Nephron (organoid): Measurements from ENCODE around the gene MED10.
"Not testable (repeated sequence)": the region's sequence is repeated elsewhere in the genome, so short reads cannot be mapped to it uniquely, and the experiment has no call there.

Source experiments
- H3K27ac Mint-ChIP-seq, 3 experiments: 2 replicates each; pipeline ENCODE4 v1.8.0; 2020; ENCODE audit warnings: mixed read lengths in 3 of 3, mild to moderate bottlenecking in 2 of 3, moderate library complexity in 1 of 3
- H3K27me3 Mint-ChIP-seq: 2 replicates; pipeline ENCODE4 v1.8.0; 2021; ENCODE audit warnings: low read depth, mild to moderate bottlenecking, moderate library complexity, mixed read lengths
- H3K36me3 Mint-ChIP-seq: 2 replicates; pipeline ENCODE4 v1.8.0; 2020; ENCODE audit warnings: low read depth, mixed read lengths
- H3K4me1 Mint-ChIP-seq: 2 replicates; pipeline ENCODE4 v1.8.0; 2020; ENCODE audit warnings: mixed read lengths
- H3K4me3 Mint-ChIP-seq, 3 experiments: 2 replicates each; pipeline ENCODE4 v1.8.0; 2020; ENCODE audit warnings: mild to moderate bottlenecking in 3 of 3, mixed read lengths in 3 of 3, moderate library complexity in 2 of 3
- H3K9me3 Mint-ChIP-seq: 2 replicates; pipeline ENCODE4 v1.8.0; 2020; ENCODE audit warnings: mixed read lengths
- TF ChIP-seq, protein P1 (sequence below), 3 experiments: fragments of 200-600 bp; sonication (generic); IDR thresholded peaks; one replicate each; pipeline ENCODE4 v1.5.0; 2021; ENCODE audit warnings: antibody characterized with exemption in 3 of 3; ENCODE audit not compliant: unreplicated experiment in 3 of 3

Gene MED10

DNA sequence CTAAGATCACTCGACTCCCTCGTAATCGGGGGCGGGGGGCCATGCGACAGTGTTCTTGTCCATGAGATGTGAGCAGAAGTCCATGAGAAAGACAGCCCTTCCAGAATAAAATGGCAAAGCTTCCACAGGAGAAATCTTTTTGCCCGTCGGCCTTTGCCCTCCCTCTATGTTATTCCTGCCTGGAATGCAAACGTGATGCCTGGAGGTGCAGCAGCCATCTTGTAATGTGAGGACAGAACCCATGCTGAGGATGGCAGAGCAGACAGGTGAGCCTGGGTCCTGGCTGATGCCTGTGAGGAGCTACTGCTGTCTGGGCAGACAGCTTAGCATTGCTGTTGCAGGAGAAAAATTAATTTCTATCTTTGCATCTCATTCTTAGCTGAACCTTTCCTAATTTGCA, 17.2 kb downstream of the MED10 start:
- no peak overlapping the region for H3K27ac Mint-ChIP-seq
- no peaks in the 10 kb centered on the region for H3K36me3 Mint-ChIP-seq
- H3K9me3 Mint-ChIP-seq: peaks cover 3% of the 10 kb centered on the region
- H3K4me1 Mint-ChIP-seq: no peaks in the 10 kb centered on the region
- no peak overlapping the region for H3K4me3 Mint-ChIP-seq
- TF ChIP-seq, protein P1, sequence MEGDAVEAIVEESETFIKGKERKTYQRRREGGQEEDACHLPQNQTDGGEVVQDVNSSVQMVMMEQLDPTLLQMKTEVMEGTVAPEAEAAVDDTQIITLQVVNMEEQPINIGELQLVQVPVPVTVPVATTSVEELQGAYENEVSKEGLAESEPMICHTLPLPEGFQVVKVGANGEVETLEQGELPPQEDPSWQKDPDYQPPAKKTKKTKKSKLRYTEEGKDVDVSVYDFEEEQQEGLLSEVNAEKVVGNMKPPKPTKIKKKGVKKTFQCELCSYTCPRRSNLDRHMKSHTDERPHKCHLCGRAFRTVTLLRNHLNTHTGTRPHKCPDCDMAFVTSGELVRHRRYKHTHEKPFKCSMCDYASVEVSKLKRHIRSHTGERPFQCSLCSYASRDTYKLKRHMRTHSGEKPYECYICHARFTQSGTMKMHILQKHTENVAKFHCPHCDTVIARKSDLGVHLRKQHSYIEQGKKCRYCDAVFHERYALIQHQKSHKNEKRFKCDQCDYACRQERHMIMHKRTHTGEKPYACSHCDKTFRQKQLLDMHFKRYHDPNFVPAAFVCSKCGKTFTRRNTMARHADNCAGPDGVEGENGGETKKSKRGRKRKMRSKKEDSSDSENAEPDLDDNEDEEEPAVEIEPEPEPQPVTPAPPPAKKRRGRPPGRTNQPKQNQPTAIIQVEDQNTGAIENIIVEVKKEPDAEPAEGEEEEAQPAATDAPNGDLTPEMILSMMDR (IDR thresholded peaks at IDR 0.05; ENCODE audit: unreplicated experiment in 3 of 3): no peak
- H3K27me3 Mint-ChIP-seq: peaks cover 4% of the 10 kb centered on the region

DNA sequence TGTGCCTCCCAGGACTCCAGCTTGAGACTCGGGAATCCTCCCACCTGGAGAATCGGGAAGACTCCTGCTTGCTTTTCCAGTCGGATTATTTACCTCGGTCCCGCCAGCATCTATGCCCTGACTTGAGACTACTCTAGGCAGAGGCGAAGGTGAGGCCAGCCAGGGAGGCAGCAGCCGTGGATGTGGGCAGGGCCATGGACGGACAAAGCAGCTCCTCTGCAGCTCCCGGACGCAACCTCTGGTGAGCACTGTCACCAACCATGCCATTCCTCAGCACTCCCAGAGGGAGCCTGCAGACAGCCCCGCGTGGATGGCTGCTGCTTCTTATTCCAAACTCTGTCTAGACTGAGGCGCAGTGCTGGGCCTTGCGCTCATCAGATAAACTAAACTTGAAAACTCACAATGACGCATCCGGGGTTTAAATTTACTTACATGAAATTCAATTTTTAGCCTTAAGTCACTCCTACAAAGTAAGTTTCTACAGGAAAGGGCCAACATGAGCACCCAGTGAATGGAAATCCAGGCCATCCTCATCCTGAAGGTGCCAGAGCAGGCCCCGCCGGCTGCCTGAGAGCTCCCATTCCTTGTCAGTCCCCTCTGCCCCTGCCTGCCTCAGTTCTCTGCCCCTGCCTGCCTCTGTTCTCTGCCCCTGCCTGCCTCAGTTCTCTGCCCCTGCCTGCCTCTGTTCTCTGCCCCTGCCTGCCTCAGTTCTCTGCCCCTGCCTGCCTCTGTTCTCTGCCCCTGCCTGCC, 17.8 kb downstream of the MED10 start:
- Mint-ChIP-seq H3K27ac (no peak overlapping the region), H3K27me3 (peaks cover 4% of the 10 kb centered on the region), H3K9me3 (peaks cover 3% of the 10 kb centered on the region), H3K4me1 (no peaks in the 10 kb centered on the region), H3K36me3 (no peaks in the 10 kb centered on the region), H3K4me3 (no peak overlapping the region)
- TF ChIP-seq, protein P1 (IDR thresholded peaks at IDR 0.05; ENCODE audit: unreplicated experiment in 3 of 3): no peak

DNA sequence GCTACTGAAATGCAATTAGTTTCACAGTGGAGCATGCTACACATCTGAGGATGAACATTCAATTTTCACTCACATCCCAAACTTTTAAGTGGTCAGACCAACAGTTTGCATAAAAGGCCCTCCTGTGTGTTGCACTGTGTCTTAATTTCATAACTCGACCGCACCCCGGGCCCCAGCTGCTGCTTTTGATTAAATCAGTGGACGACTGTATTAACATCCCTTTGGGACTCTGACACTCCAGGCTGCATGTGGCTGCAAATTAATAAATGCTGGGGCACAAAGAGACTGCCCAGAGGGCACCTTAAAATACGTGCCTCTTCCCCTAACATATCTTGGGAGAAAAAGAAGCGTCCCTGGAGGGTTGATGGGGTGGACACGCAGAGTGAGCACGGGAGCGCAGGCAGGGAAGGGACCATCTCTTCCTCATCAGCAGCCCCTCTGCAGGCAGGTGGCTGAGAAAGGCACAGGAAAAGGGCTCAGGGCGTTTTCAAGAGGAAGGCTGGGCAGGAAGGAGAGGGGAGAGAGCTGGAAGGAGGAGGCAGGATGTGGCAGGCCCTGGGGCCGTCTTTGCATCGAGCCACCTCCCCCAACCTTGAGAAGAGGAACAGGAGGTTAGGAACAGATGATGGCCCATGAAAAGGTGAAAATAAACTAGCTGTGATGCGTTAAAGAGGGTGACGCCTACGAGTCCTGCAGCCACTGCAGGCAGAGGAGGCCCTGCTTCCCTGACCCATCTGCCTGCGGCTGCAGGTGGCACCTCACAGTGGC, 18.6 kb downstream of the MED10 start:
- no peaks in the 10 kb centered on the region for H3K36me3 Mint-ChIP-seq
- no peak overlapping the region for H3K27ac Mint-ChIP-seq
- H3K4me3 Mint-ChIP-seq: no peak overlapping the region
- peaks cover 4% of the 10 kb centered on the region for H3K27me3 Mint-ChIP-seq
- TF ChIP-seq, protein P1 (IDR thresholded peaks at IDR 0.05; ENCODE audit: unreplicated experiment in 3 of 3): no peak
- no peaks in the 10 kb centered on the region for H3K4me1 Mint-ChIP-seq
- H3K9me3 Mint-ChIP-seq: no peaks in the 10 kb centered on the region

DNA sequence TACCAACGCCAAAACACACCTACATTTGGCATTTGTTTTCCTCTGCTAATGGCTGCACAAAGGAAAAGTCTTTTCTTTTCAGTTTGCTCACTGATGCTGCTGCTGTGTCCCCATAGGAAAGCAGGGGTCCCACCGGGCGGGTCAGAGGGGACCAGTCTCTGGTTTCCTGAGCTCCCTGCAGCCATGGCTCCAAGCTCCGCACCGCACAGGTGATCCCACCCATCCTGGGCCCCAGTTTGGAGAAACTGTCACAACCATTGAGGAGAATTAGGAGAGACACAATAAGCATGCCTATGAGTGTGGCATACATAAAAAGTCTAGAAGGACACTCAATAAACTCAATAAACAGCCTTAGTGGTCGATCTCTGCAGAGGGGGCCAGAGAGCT, 19.9 kb downstream of the MED10 start:
- no peaks in the 10 kb centered on the region for H3K36me3 Mint-ChIP-seq
- no peaks in the 10 kb centered on the region for H3K4me1 Mint-ChIP-seq
- TF ChIP-seq, protein P1 (IDR thresholded peaks at IDR 0.05; ENCODE audit: unreplicated experiment in 3 of 3): no peak
- peaks cover 4% of the 10 kb centered on the region for H3K27me3 Mint-ChIP-seq
- H3K27ac Mint-ChIP-seq: no peak overlapping the region
- H3K4me3 Mint-ChIP-seq: no peak overlapping the region
- H3K9me3 Mint-ChIP-seq: no peaks in the 10 kb centered on the region

DNA sequence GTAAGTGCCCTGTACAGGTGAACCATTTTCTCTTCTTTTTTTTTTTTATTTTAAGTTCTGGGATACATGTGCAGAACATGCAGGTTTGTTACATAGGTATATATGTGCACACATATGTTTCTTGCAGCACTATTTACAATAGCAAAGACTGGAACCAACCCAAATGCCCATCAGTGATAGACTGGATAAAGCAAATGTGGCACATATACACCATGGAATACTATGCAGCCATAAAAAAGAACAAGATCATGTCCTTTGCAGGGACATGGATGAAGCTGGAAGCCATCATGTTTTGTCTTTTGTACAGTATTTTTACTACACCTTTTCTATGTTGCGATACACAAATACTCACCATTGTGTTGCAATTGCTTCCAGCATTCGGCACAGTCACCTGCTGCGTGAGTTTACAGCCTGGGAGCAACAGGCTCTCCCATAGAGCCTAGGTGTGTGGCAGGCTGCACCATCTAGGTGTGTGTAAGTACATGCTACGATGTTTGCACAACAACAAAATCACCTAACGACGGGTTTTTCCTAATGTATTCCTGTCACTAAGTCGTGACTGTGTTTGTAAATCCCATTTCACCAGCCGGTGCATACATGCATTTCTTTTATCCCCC, 20.4 kb downstream of the MED10 start:
- H3K9me3 Mint-ChIP-seq, H3K36me3 Mint-ChIP-seq, H3K4me1 Mint-ChIP-seq, H3K27me3 Mint-ChIP-seq, H3K27ac Mint-ChIP-seq, H3K4me3 Mint-ChIP-seq: not testable (repeated sequence)

DNA sequence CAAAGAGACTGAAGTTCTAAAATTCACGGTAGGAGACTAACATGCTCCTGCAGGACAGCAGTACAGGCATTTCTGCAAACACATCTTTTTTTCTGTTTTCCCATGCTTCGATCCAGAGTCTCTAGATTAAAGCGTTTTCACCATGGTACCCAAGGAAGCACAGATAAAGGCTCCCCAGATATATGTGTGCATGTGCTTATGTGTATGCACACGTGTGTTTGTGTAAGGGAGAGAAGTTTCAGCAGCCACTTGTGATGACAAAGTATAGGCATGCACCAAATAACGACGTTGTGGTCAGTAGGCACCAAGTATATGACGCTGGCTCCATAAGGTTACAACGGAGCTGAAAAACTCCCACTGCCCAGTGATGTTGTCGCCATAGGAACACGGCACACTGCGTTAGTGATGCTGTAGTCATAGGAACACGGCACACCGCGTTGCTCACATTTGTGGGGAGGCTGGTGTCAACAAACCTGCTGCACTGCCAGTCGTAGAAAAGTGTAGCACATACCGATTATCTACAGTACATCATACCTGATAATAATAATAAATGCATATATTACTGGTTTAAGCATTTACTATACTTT, 21.7 kb downstream of the MED10 start:
- Mint-ChIP-seq H3K9me3 (no peaks in the 10 kb centered on the region), H3K4me1 (no peaks in the 10 kb centered on the region), H3K4me3 (no peak overlapping the region), H3K27ac (no peak overlapping the region), H3K27me3 (peaks cover 8% of the 10 kb centered on the region), H3K36me3 (no peaks in the 10 kb centered on the region)
- TF ChIP-seq, protein P1 (IDR thresholded peaks at IDR 0.05; ENCODE audit: unreplicated experiment in 3 of 3): no peak
